Measurements from ENCODE around the gene TCF7L1. TPM values are rescaled to one million over a fixed set of nuclear protein-coding genes. Genes with fewer than 3 reads are reported as not detected.

TCF7L1 gene
- total and polyA plus RNA-seq, 2 of the 13 experiments (the other 11 are each of a cell fraction or from before 2014, with no cell fraction given) = 0.04 to 0.15 TPM

- no peak for TF ChIP-seq ZEB1 (IDR thresholded peaks at IDR 0.05; ENCODE audit: insufficient replicate concordance, low read depth)
- TF ChIP-seq NFATC3 (CRISPR knock-in tag; IDR thresholded peaks at IDR 0.05) = no peak
- no peak for TF ChIP-seq CHD2 (IDR thresholded peaks at IDR 0.05; ENCODE audit: low read depth, low read length)
These were observed 150.4 kb downstream of the TCF7L1 start (continued) for GRCh38 chr2:85283641-85284040.

- ChIA-PET POLR2A (no interaction called here), CTCF (ENCODE audit: low intra/inter-chr PET ratio, low total read pairs) (interaction anchor here (2.6 kb wide), 1 partner anchor 21 kb away, joined by 47 read pairs; no protein-coding TSS in a partner anchor)
- ATAC-seq (no peak), DNase-seq (ENCODE audit: low spot score) (no peak), FAIRE-seq (no peak)
- Histone ChIP-seq H3K9me3 (ENCODE audit: low read length) (no peaks in the 10 kb centered on the region), H2AFZ (ENCODE audit: low read length) (no peak overlapping the region), H3K4me3 (replicated peaks in 1 of 3; ENCODE audit: insufficient read depth in 1 of 3, low read depth in 2 of 3, low read length in 3 of 3) (no peak overlapping the region), H3K9ac (ENCODE audit: insufficient read depth, low read depth, low read length) (no peak overlapping the region), H3K27ac (ENCODE audit: extremely low read length, insufficient read depth, low read length) (no peak overlapping the region), H3K79me2 (ENCODE audit: insufficient read depth, low read length) (no peaks in the 10 kb centered on the region), H3K4me2 (ENCODE audit: low read depth, low read length) (no peak overlapping the region), H4K20me1 (ENCODE audit: insufficient read depth, low read length) (no peaks in the 10 kb centered on the region), H3K36me3 (replicated peaks in 1 of 2; ENCODE audit: control insufficient read depth in 1 of 2, insufficient read depth in 2 of 2, low read length in 2 of 2) (no peaks in the 10 kb centered on the region), H3K4me1 (ENCODE audit: insufficient read depth, low read length) (peaks cover 13% of the 10 kb centered on the region), H3K27me3 (ENCODE audit: control insufficient read depth in 1 of 2, insufficient read depth in 2 of 2, low read length in 2 of 2) (peaks cover 2 to 44% of the 10 kb centered on the region in 2 experiments; a peak in 4 of 5 replicates)
- intact Hi-C loops (cut with micrococcal nuclease; ENCODE audit: unreplicated experiment) = loop anchor here (5.0 kb wide), 1 partner anchor 100 kb away; no protein-coding TSS in a partner anchor
- WGBS (ENCODE audit: low lambda C conversion rate) = 25% methylated on average over 8 of the region's 8 CpGs
- no TSS peak for BruUV-seq (replicated peaks)
- in situ Hi-C loops (cut with HindIII; ENCODE audit: extremely low pct_ligation_motif_present, low pct_unique_long_range_greater_than_20kb) = loop anchor here (5.0 kb wide), 1 partner anchor 155 kb away; the partner anchor contains the start of gene TCF7L1
- TF ChIP-seq, protein P1, sequence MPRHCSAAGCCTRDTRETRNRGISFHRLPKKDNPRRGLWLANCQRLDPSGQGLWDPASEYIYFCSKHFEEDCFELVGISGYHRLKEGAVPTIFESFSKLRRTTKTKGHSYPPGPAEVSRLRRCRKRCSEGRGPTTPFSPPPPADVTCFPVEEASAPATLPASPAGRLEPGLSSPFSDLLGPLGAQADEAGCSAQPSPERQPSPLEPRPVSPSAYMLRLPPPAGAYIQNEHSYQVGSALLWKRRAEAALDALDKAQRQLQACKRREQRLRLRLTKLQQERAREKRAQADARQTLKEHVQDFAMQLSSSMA (CRISPR knock-in tag; IDR thresholded peaks at IDR 0.05) = no peak
- TF ChIP-seq REL (CRISPR knock-in tag; conservative IDR thresholded peaks at IDR 0.05) = no peak
- TF ChIP-seq GZF1 (CRISPR knock-in tag; IDR thresholded peaks at IDR 0.05) = no peak
These were observed 153.7 kb downstream of the TCF7L1 start for GRCh38 chr2:85286918-85287317.

DNA sequence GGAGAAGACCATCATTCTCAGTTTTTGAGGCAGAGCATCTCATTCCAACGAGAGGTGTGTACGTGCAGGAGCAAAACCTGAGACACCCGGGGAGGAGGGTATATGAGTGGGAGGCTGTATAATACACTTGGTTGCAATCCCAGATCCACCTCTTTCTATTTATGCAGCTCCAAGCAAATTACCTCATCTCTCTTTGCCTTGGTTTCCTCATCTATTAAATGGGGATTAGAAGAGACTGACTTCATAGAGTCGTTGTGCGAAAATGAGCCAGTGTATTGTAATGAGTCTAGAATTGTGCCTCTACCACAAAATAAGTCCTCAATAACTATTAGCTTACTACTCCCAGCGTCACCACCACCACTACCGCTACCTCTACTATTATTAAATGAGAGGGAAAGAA lies 154.5 kb downstream of the TCF7L1 start:
- no peaks in the 10 kb centered on the region for H3K36me3 ChIP-seq (replicated peaks in 1 of 2; ENCODE audit: control insufficient read depth in 1 of 2, insufficient read depth in 2 of 2, low read length in 2 of 2)
- H4K20me1 ChIP-seq (ENCODE audit: insufficient read depth, low read length) = no peaks in the 10 kb centered on the region
- ChIA-PET CTCF (ENCODE audit: low intra/inter-chr PET ratio, low total read pairs) (no interaction called here), POLR2A (no interaction called here)
- in situ Hi-C loops (cut with HindIII; ENCODE audit: extremely low pct_ligation_motif_present, low pct_unique_long_range_greater_than_20kb) = loop anchor here (5.0 kb wide), 1 partner anchor 155 kb away; the partner anchor contains the start of gene TCF7L1
- no peak for ATAC-seq
- H3K9ac ChIP-seq (ENCODE audit: insufficient read depth, low read depth, low read length) = no peak overlapping the region
- no peaks in the 10 kb centered on the region for H3K79me2 ChIP-seq (ENCODE audit: insufficient read depth, low read length)
- 57% methylated on average over 7 of the region's 7 CpGs for WGBS (ENCODE audit: low lambda C conversion rate)
- TF ChIP-seq ATM (IDR thresholded peaks at IDR 0.05; ENCODE audit: borderline replicate concordance) = no peak
- TF ChIP-seq SALL1 (CRISPR knock-in tag; IDR thresholded peaks at IDR 0.05) = no peak
- no peak for TF ChIP-seq ZIK1 (CRISPR knock-in tag; IDR thresholded peaks at IDR 0.05; ENCODE audit: borderline replicate concordance, low read depth)
- TF ChIP-seq SNAPC5 (CRISPR knock-in tag; IDR thresholded peaks at IDR 0.05; ENCODE audit: borderline replicate concordance) = no peak
- TF ChIP-seq SMARCC2 (IDR thresholded peaks at IDR 0.05) = no peak
- no peak for TF ChIP-seq RXRA (CRISPR knock-in tag; IDR thresholded peaks at IDR 0.05)
- FAIRE-seq = no peak
- no peak overlapping the region for H3K27ac ChIP-seq (ENCODE audit: extremely low read length, insufficient read depth, low read length)
- H3K4me3 ChIP-seq (replicated peaks in 1 of 3; ENCODE audit: insufficient read depth in 1 of 3, low read depth in 2 of 3, low read length in 3 of 3) = no peak overlapping the region
- H3K9me3 ChIP-seq (ENCODE audit: low read length) = no peaks in the 10 kb centered on the region
- H3K4me1 ChIP-seq (ENCODE audit: insufficient read depth, low read length) = peaks cover 13% of the 10 kb centered on the region
- no peak for DNase-seq (ENCODE audit: low spot score)
- peaks cover 2 to 40% of the 10 kb centered on the region in 2 experiments; a peak in 4 of 5 replicates for H3K27me3 ChIP-seq (ENCODE audit: control insufficient read depth in 1 of 2, insufficient read depth in 2 of 2, low read length in 2 of 2)
- no TSS peak for BruUV-seq (replicated peaks)
- H2AFZ ChIP-seq (ENCODE audit: low read length) = no peak overlapping the region
- H3K4me2 ChIP-seq (ENCODE audit: low read depth, low read length) = no peak overlapping the region
- intact Hi-C loops (cut with micrococcal nuclease; ENCODE audit: unreplicated experiment) = loop anchor here (5.0 kb wide), 1 partner anchor 100 kb away; no protein-coding TSS in a partner anchor

Measured in HepG2 (cell line).